ENCODE data around the gene MTTP. TPM values are rescaled to one million over a fixed set of nuclear protein-coding genes. Genes with fewer than 3 reads are reported as not detected.

Gene MTTP
- total RNA-seq, 4 donors from 2014 or later: 0.50 to 0.67 TPM; not detected in 2

GRCh38 chr4:99593781-99594641 is 19.4 kb downstream of the MTTP start:
- H3K27me3 ChIP-seq: no peaks in the 10 kb centered on the region
- H3K27ac ChIP-seq: no peak overlapping the region
- WGBS, 2 donors: 85 to 88% methylated on average over 4 of the region's 4 CpGs
- no peak for DNase-seq
- H3K4me3 ChIP-seq (replicated peaks in 1 of 3): no peak overlapping the region
- no peaks in the 10 kb centered on the region for H3K9me3 ChIP-seq
- no peaks in the 10 kb centered on the region for H3K4me1 ChIP-seq
- TF ChIP-seq CTCF (IDR thresholded peaks at IDR 0.05) (no peak), POLR2A (IDR thresholded peaks at IDR 0.05) (no peak)
- no peaks in the 10 kb centered on the region for H3K36me3 ChIP-seq
- intact Hi-C loops (cut with DNase I): no loop called here

- no peak for DNase-seq
- WGBS, 2 donors: 84 to 86% methylated on average over 2 of the region's 2 CpGs
- intact Hi-C loops (cut with DNase I): no loop called here
- H3K9me3 ChIP-seq: no peaks in the 10 kb centered on the region
- no peak for TF ChIP-seq CTCF (IDR thresholded peaks at IDR 0.05)
- TF ChIP-seq POLR2A (IDR thresholded peaks at IDR 0.05): no peak
- H3K4me1 ChIP-seq: no peaks in the 10 kb centered on the region
- no peaks in the 10 kb centered on the region for H3K27me3 ChIP-seq
- no peak overlapping the region for H3K4me3 ChIP-seq (replicated peaks in 1 of 3)
- H3K27ac ChIP-seq: no peak overlapping the region
- H3K36me3 ChIP-seq: no peaks in the 10 kb centered on the region
Observed at GRCh38 chr4:99594818-99595217, 20.2 kb downstream of the MTTP start.

GRCh38 chr4:99606716-99607115 is 32.1 kb downstream of the MTTP start:
- no peak for DNase-seq
- no peaks in the 10 kb centered on the region for H3K36me3 ChIP-seq
- H3K4me1 ChIP-seq: no peaks in the 10 kb centered on the region
- H3K27ac ChIP-seq: no peak overlapping the region
- H3K27me3 ChIP-seq: no peaks in the 10 kb centered on the region
- H3K9me3 ChIP-seq: no peaks in the 10 kb centered on the region
- no peak overlapping the region for H3K4me3 ChIP-seq (replicated peaks in 1 of 3)
- WGBS, 2 donors: 87 to 90% methylated on average over 2 of the region's 2 CpGs
- TF ChIP-seq CTCF (IDR thresholded peaks at IDR 0.05): no peak
- TF ChIP-seq POLR2A (IDR thresholded peaks at IDR 0.05): no peak
- intact Hi-C loops (cut with DNase I): no loop called here

GRCh38 chr4:99608417-99608816 is 33.8 kb downstream of the MTTP start:
- Histone ChIP-seq H3K4me1 (no peaks in the 10 kb centered on the region), H3K9me3 (no peaks in the 10 kb centered on the region), H3K36me3 (no peaks in the 10 kb centered on the region), H3K27ac (no peak overlapping the region), H3K4me3 (replicated peaks in 1 of 3) (no peak overlapping the region), H3K27me3 (no peaks in the 10 kb centered on the region)
- no peak for DNase-seq
- intact Hi-C loops (cut with DNase I): no loop called here
- 93 to 95% methylated on average over 5 of the region's 5 CpGs for WGBS, 2 donors
- no peak for TF ChIP-seq CTCF (IDR thresholded peaks at IDR 0.05)
- no peak for TF ChIP-seq POLR2A (IDR thresholded peaks at IDR 0.05)

GRCh38 chr4:99610605-99611175 is 36.1 kb downstream of the MTTP start:
- H3K4me3 ChIP-seq (replicated peaks in 1 of 3): no peak overlapping the region
- no peak overlapping the region for H3K27ac ChIP-seq
- no peaks in the 10 kb centered on the region for H3K27me3 ChIP-seq
- no peaks in the 10 kb centered on the region for H3K36me3 ChIP-seq
- DNase-seq: no peak
- 75 to 80% methylated on average over 5 of the region's 5 CpGs for WGBS, 2 donors
- no peaks in the 10 kb centered on the region for H3K9me3 ChIP-seq
- no peaks in the 10 kb centered on the region for H3K4me1 ChIP-seq
- intact Hi-C loops (cut with DNase I): no loop called here
- no peak for TF ChIP-seq POLR2A (IDR thresholded peaks at IDR 0.05)
- TF ChIP-seq CTCF (IDR thresholded peaks at IDR 0.05): no peak

Data from thyroid gland (tissue), 4 donors.